ENCODE results near the gene HNRNPUL2. TPM values are rescaled to one million over a fixed set of nuclear protein-coding genes. Genes with fewer than 3 reads are reported as not detected.
"Not testable (repeated sequence)": the region's sequence is repeated elsewhere in the genome, so short reads cannot be mapped to it uniquely, and the experiment has no call there.

Gene HNRNPUL2
- total RNA-seq = 13.3 TPM

DNA sequence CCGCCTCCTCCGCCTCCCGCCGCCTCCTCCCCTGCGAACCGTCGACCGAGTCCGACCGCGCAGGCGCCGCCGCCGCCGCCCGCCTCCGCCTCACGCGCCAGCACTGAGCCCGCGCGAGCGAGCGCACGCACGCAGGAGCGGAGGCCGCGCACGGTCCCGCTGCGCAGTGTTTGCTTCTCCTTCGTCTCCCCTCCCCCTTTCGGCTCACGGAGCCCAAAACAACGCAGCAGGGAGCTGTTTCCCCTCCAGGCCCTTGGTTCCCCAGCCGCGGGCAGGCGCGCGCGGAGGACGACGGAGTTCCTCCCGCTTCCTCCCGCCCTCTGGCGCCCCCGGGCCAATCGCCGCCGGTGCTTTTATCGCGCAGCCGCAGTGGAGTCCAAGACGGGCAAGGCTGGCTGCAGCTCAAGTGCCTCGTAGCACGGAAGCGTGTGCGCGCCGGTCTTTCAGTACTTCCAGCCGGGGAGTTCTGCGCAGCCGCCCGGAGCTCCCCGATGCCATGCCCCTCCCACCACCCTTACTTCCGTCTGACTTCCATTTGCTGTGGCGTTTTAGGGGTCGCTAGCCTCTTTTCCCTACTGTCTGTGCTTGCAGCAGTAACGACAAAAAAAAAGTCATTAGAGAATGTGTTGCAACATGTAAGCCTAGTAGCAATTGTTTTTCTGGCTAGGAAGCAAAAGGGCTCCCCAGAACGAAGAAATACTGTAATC lies at the start of gene HNRNPUL2:
HNRNPUL2 (minus strand) TSS at position 293 of the 707 bp plus-strand sequence. CDS start 301 bp downstream, outside the sequence.
- Histone ChIP-seq H3K9me3 (ENCODE audit: low read depth, low read length) (no peaks in the 10 kb centered on the region), H3K27me3 (ENCODE audit: insufficient read depth, low read length) (no peaks in the 10 kb centered on the region), H3K4me3 (ENCODE audit: low read length) (peak within 1 kb of the TSS; percentile 99), H3K4me1 (ENCODE audit: insufficient read depth, low read length) (peaks cover 49% of the 10 kb centered on the region)

DNA sequence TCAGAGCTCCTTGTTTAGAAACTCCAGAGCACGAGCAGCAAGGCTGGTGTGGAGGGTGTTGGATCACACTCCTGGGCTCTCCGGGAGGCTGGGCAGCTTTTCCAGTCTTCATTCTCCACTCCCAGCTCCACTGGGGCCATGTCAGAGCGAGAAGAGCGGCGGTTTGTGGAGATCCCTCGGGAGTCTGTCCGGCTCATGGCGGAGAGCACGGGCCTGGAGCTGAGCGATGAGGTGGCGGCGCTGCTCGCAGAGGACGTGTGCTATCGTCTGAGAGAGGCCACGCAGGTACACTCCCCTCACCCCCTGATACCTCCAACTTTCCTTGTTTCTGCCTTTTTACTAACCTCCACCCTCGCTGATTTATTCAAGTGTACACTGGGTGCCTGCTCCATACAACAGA lies 48.4 kb upstream of the HNRNPUL2 start:
- H3K27me3 ChIP-seq (ENCODE audit: insufficient read depth, low read length) = no peaks in the 10 kb centered on the region
- peaks cover 22% of the 10 kb centered on the region for H3K4me1 ChIP-seq (ENCODE audit: insufficient read depth, low read length)
- no peaks in the 10 kb centered on the region for H3K9me3 ChIP-seq (ENCODE audit: low read depth, low read length)
- H3K4me3 ChIP-seq (ENCODE audit: low read length) = no peak overlapping the region

DNA sequence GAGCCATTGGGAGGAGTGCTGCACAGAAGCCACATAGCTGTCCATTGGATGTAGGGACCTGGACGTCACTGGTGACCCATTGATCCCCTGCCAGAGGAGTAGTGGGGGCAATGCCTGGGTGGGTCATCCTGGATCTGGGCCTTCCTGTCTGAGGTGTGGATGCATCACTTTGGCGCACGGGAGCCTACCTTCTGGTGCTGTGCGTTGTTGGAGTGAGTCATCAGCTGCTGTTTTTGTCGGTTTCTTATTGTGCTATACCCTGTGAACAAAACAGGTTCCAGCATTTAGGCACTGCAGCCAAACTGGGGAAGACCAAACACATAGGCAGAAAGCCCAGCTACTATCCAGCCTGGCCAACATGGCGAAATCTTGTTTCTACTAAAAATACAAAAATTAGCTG lies 47.1 kb upstream of the HNRNPUL2 start:
- Histone ChIP-seq H3K4me1 (ENCODE audit: insufficient read depth, low read length) (peaks cover 32% of the 10 kb centered on the region), H3K27me3 (ENCODE audit: insufficient read depth, low read length) (no peaks in the 10 kb centered on the region), H3K9me3 (ENCODE audit: low read depth, low read length) (no peaks in the 10 kb centered on the region), H3K4me3 (ENCODE audit: low read length) (no peak overlapping the region)

DNA sequence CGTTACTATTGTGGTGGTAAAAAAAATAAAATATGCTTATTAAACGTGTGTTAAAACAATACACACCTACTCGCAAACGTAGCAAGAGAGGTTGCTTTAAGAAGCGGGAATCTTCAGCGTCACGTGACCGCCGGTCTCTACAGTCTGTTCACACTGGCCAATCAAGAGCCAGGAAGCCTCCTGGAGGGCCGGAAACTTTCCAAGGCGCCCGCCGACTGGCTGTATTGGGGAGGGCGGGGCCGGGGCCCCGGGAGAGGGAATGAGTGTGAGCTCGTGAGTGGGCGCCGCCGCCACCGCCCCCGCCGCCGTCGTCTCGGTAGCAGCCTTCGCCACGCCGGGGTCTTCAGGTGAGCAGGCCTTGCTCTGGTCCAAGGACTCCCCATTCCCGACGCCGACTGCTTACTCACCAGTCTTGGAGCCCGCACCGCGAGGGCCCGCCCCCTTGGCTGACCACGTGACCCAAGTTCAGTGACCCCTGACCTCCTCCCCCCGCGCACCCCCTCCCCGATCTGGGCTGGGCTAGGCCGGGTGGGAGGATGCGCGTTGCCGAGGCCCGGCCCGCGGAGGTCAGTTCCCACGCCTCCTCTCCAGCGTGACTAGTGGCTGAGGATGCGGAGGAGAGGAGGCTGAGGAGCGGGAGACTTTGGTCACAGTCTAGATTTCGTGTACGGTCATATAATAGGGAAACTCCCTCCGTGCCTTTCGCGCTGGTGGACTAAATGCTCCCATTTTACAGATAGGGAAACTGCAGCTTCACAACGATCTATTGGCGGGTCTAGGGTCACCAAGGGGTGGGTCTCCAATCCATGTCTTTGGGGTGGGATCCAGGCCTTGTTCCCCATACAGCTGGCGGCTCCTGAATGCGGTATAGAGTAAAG lies 44.1 kb upstream of the HNRNPUL2 start, which contains the start of gene TAF6L:
TAF6L (plus strand) TSS at position 253 of the 878 bp plus-strand sequence. CDS start 4,388 bp downstream, outside the sequence.
- Histone ChIP-seq H3K4me1 (ENCODE audit: insufficient read depth, low read length) (peaks cover 32% of the 10 kb centered on the region), H3K27me3 (ENCODE audit: insufficient read depth, low read length) (no peaks in the 10 kb centered on the region), H3K9me3 (ENCODE audit: low read depth, low read length) (no peaks in the 10 kb centered on the region), H3K4me3 (ENCODE audit: low read length) (peak within 1 kb of the TSS; percentile 66)

DNA sequence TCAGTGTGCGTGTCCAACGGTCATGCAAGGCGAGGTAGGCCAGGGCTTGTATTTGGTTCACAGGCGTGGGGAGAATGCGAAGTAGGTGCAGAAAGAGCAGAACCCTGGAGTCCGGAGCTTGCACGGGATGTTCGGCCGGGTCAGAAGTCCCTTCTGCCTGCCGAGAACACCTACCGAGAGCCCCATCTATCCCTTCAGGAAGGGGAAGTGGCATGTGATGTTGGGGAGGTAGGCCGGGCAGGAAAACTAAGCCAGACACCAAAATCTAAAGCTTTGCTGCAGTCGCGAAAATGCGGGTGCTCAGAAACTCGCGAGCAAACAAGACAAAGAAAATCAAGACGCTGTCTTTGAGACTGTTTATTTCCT lies 43.5 kb upstream of the HNRNPUL2 start:
- Histone ChIP-seq H3K27me3 (ENCODE audit: insufficient read depth, low read length) (no peaks in the 10 kb centered on the region), H3K9me3 (ENCODE audit: low read depth, low read length) (no peaks in the 10 kb centered on the region), H3K4me3 (ENCODE audit: low read length) (peak overlapping the region; percentile 66), H3K4me1 (ENCODE audit: insufficient read depth, low read length) (peaks cover 32% of the 10 kb centered on the region)

DNA sequence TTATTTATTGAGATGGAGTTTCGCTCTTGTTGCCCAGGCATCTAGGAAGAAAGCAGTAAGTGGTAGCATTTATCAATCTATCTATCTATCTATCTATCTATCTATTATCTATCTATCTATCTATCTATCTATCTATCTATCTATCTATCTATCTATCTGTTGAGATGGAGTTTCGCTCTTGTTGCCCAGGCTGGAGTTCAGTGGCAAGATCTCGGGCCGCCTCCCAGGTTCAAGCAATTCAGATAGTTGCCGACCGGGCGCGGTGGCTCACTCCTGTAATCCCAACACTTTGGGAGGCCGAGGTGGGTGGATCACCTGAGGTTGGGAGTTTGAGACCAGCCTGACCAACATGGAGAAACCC lies 33.6 kb upstream of the HNRNPUL2 start:
- H3K4me3 ChIP-seq (ENCODE audit: low read length); H3K9me3 ChIP-seq (ENCODE audit: low read depth, low read length); H3K27me3 ChIP-seq (ENCODE audit: insufficient read depth, low read length): not testable (repeated sequence)
- peaks cover 22% of the 10 kb centered on the region for H3K4me1 ChIP-seq (ENCODE audit: insufficient read depth, low read length)

DNA sequence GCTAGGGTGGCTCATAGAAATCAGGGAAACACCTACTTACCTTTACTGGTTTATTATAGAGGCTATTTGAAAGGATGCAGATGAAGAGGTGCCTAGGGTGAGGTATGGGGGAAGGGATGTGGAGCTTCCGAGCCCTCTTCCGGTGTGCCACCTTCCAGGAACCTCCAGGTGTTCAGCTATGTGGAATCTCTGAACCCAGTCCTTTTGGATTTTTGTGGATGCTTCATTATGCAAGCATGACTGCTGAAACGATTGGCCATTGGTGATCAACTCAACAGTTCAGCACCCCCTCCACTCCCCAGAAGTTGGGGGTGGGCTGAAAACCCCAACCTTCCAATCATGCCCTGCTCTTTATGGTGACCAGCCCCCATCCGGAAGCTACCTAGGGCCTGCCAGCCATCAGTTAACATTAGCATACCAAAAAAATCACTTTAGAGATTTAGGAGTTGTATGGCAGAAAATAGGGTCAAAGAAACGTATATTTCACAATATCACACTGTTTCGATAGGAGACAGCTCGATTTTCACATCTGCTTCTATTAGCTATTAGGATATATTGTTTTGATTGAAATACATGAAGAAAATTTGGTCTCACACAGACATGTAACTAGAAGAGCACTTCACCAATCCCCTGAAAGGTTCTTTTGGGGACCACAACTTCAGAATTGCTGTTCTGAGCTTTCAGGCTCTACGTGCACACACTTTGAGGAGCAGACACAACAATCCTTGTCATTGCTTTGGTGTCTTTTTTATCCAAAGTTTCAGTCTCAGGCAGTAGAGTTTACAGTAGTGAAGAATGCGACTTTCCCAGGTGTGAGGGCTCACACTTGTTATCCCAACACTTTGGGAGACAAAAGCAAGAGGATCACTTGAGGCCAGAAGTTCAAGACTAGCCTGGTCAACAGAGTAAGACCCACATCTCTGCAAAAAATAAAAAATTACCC lies 30.9 kb upstream of the HNRNPUL2 start:
- H3K4me3 ChIP-seq (ENCODE audit: low read length) = no peak overlapping the region
- no peaks in the 10 kb centered on the region for H3K9me3 ChIP-seq (ENCODE audit: low read depth, low read length)
- H3K27me3 ChIP-seq (ENCODE audit: insufficient read depth, low read length) = no peaks in the 10 kb centered on the region
- peaks cover 23% of the 10 kb centered on the region for H3K4me1 ChIP-seq (ENCODE audit: insufficient read depth, low read length)

DNA sequence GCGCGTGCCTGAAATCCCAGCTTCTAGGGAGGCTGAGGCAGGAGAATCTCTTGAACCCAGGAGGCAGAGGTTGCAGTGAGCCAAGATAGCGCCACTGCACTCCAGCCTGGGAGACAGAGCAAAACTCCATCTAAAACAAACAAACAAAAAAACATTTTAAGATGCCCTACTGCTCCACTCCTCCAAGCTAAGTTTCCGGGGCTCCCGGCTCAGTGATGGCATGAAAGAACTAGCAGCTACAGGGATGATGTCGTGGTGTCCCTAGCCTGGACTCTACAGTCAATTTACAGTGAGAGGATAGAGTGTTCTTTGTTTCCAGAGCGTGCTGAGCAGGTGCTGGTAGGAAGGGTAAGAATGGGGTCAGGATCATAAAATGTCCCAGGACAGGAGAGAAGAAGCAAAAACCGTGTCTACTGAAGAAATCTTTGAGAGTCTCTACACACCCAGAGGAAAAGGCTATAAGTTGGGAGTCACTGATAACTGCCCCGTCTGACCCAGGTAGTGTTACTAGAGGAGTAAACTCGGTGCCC lies 27.9 kb upstream of the HNRNPUL2 start:
- no peak overlapping the region for H3K4me3 ChIP-seq (ENCODE audit: low read length)
- H3K27me3 ChIP-seq (ENCODE audit: insufficient read depth, low read length) = no peaks in the 10 kb centered on the region
- peaks cover 23% of the 10 kb centered on the region for H3K4me1 ChIP-seq (ENCODE audit: insufficient read depth, low read length)
- H3K9me3 ChIP-seq (ENCODE audit: low read depth, low read length) = no peaks in the 10 kb centered on the region

DNA sequence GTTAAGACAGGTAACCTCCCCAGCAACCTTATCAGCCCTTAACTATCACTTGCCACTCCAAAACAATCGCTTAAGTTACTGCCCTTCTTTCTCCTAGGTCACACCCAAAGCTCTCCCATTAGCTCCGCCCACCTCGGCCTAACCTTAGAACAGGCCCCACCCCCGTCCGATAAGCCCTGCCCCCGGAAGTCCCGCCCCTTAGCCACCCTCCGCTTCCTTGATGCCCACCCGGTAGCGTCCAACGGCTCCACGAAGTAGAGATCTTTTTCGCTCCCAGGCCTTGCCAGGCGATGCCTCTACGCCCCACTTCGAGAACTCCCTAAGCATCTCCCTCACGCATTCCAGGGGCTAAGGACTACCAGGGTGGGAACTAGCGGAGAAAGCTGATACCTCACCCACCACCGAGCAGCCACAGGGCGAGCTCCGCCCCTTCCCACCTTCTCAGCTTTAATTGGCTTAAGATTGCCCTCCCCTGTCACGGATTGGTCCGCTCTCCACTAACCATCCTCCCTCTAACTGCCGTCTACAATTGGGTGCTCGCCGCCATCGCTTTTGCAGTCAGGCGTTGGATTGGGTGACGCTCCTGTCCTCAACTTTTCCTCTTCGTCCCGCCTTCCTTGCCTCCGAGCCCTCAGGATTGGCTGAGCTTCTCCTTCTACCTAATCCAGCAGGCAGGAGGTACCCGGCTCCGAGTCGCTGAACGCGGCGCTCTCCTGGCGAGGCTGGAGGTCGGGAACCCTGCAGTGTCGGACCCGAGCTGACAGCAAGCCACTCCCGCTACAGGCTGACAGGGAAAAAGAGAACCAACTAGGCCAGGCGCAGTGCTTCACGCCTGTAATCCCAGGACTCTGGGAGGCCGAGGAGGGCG lies 26.7 kb upstream of the HNRNPUL2 start, which contains the start of gene ZBTB3:
ZBTB3 (minus strand) TSS at position 425 of the 868 bp plus-strand sequence. CDS start 496 bp downstream, outside the sequence.
- no peaks in the 10 kb centered on the region for H3K27me3 ChIP-seq (ENCODE audit: insufficient read depth, low read length)
- H3K4me1 ChIP-seq (ENCODE audit: insufficient read depth, low read length) = peaks cover 23% of the 10 kb centered on the region
- peak within 1 kb of the TSS; percentile 82 for H3K4me3 ChIP-seq (ENCODE audit: low read length)
- no peaks in the 10 kb centered on the region for H3K9me3 ChIP-seq (ENCODE audit: low read depth, low read length)

DNA sequence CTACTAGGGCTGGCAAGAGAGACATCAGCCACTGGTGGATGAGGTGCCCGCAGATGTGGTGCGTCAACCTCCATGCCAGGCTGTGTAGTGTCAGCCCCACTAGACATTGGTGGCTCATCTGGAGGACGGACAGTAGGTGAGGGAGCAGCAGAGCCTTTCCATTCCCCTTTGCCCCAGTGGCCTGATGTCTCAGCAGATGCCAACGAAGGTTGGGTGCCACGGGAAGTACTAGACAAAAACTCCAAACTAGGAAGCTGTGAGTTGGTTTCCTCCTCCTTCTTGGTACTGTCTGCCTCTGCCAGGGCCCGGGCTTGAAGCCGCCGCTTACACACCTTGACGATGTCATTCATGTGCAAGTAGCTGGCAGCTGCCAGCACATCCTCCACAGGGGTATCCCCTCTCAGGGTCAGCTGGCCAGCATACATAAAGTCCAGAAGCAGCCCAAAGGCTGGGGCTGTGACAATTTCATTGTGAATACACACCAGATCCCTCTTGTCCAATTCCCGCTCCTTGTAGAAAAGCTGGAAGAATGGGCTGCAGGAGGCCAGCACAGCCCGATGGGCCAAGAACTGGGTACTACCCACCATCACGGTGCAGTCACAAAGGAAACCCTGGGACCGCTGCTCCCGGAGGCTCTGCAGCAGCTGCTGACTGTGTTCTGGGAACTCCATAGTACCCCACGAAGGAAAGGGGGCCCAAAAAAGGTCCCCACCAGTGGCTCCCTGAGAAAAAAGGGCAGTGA lies 25.9 kb upstream of the HNRNPUL2 start:
- Histone ChIP-seq H3K27me3 (ENCODE audit: insufficient read depth, low read length) (no peaks in the 10 kb centered on the region), H3K4me1 (ENCODE audit: insufficient read depth, low read length) (peaks cover 23% of the 10 kb centered on the region), H3K9me3 (ENCODE audit: low read depth, low read length) (no peaks in the 10 kb centered on the region), H3K4me3 (ENCODE audit: low read length) (peak overlapping the region; percentile 82)

DNA sequence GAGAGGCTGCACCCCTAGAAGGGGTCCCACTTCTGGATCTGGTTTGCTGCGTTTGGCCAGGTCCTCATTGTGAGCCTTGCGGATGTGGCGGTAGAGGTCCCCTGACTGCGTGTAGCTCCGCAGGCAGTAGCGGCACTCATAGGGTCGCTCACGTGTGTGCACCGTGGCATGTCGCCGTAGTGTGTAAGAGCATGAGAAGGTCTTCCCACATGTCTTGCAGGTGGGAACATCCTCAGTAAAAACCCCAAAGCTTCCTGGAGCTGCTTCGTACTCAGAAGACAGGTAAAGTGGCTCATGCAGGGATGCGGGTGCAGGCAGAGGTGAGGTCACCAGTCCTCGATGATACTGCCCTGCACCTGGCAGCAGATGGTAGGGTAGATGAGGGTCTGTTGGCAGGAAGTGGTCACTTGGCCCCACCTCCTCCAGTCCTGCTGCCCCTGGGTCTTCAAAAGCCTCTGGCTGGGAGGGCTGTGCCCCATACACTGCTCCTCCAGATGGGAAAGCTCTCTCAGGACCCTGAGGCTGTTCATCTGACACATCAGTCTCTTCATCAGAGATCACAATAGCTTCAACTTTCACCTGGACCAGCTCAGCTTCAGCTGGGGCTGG lies 25.0 kb upstream of the HNRNPUL2 start:
- Histone ChIP-seq H3K4me1 (ENCODE audit: insufficient read depth, low read length) (peaks cover 23% of the 10 kb centered on the region), H3K9me3 (ENCODE audit: low read depth, low read length) (no peaks in the 10 kb centered on the region), H3K4me3 (ENCODE audit: low read length) (no peak overlapping the region), H3K27me3 (ENCODE audit: insufficient read depth, low read length) (no peaks in the 10 kb centered on the region)

DNA sequence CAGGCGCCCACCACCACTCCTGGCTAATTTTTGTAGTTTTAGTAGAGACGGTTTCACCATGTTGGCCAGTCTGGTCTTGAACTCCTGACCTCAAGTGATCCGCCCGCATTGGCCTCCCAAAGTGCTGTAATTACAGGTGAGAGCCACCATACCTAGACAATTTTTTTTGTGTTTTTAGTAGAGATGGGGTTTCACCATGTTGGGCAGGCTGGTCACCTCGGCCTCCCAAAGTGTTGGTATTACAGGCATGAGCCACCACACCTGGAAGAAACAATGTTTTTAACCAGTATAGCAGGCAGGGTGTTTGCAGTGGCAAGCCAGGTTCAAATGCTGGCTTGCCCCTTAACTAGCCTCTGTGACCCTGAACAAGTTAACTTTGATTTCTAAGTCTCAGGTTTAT lies 22.7 kb upstream of the HNRNPUL2 start:
- not testable (repeated sequence) for H3K9me3 ChIP-seq (ENCODE audit: low read depth, low read length); H3K27me3 ChIP-seq (ENCODE audit: insufficient read depth, low read length); H3K4me3 ChIP-seq (ENCODE audit: low read length)
- H3K4me1 ChIP-seq (ENCODE audit: insufficient read depth, low read length) = peaks cover 23% of the 10 kb centered on the region

All from mononuclear cell (primary cell).